ENCODE results near the gene DPP6. TPM values are rescaled to one million over a fixed set of nuclear protein-coding genes. Genes with fewer than 3 reads are reported as not detected.

Gene DPP6
- total RNA-seq, 1 experiment from 2014 or later: not detected

DNA sequence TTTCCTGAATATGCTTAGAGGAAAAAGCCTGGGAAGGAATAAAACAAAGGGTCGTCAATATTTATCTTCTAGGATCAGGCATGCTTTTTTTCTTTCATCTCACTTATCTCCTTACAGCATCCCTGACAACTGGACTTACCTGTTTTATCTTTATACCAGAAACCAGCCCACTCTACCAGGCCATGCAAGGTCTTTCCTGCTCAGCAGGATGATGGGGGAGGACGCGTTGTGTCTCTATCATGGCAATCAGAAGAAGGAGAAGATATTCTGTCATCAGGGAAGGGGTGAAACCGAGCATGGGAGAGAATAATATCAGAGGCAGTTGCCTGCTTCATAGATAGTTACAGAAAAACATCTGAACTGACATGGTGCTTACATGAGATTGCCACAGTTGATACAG, 445.6 kb downstream of the DPP6 start:
- Histone ChIP-seq H3K36me3 (ENCODE audit: insufficient read depth, low read length, poor library complexity, severe bottlenecking) (no peaks in the 10 kb centered on the region), H3K4me3 (ENCODE audit: low read depth, low read length, poor library complexity, severe bottlenecking) (no peak overlapping the region), H3K4me1 (ENCODE audit: insufficient read depth, low read length, poor library complexity, severe bottlenecking) (no peaks in the 10 kb centered on the region), H3K27ac (ENCODE audit: low read depth, low read length, poor library complexity, severe bottlenecking) (no peak overlapping the region), H3K9me3 (ENCODE audit: low read depth, low read length, poor library complexity, severe bottlenecking) (no peaks in the 10 kb centered on the region), H3K27me3 (replicated peaks; ENCODE audit: insufficient read depth, low read depth, low read length, poor library complexity) (no peaks in the 10 kb centered on the region)
- no TSS peak for BruUV-seq (replicated peaks)
- TF ChIP-seq, protein P1, sequence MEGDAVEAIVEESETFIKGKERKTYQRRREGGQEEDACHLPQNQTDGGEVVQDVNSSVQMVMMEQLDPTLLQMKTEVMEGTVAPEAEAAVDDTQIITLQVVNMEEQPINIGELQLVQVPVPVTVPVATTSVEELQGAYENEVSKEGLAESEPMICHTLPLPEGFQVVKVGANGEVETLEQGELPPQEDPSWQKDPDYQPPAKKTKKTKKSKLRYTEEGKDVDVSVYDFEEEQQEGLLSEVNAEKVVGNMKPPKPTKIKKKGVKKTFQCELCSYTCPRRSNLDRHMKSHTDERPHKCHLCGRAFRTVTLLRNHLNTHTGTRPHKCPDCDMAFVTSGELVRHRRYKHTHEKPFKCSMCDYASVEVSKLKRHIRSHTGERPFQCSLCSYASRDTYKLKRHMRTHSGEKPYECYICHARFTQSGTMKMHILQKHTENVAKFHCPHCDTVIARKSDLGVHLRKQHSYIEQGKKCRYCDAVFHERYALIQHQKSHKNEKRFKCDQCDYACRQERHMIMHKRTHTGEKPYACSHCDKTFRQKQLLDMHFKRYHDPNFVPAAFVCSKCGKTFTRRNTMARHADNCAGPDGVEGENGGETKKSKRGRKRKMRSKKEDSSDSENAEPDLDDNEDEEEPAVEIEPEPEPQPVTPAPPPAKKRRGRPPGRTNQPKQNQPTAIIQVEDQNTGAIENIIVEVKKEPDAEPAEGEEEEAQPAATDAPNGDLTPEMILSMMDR (conservative IDR thresholded peaks at IDR 0.05; ENCODE audit: low read depth, low read length): no peak
- TF ChIP-seq EZH2 (IDR thresholded peaks at IDR 0.05; ENCODE audit: borderline replicate concordance, low read depth, low read length, poor library complexity, severe bottlenecking): no peak
- no peak for DNase-seq (ENCODE audit: low spot score)
- POLR2A ChIA-PET (ENCODE audit: low non-redundant PET): no interaction called here
- intact Hi-C loops (cut with micrococcal nuclease; ENCODE audit: unreplicated experiment): no loop called here
- CTCF ChIA-PET: no interaction called here

DNA sequence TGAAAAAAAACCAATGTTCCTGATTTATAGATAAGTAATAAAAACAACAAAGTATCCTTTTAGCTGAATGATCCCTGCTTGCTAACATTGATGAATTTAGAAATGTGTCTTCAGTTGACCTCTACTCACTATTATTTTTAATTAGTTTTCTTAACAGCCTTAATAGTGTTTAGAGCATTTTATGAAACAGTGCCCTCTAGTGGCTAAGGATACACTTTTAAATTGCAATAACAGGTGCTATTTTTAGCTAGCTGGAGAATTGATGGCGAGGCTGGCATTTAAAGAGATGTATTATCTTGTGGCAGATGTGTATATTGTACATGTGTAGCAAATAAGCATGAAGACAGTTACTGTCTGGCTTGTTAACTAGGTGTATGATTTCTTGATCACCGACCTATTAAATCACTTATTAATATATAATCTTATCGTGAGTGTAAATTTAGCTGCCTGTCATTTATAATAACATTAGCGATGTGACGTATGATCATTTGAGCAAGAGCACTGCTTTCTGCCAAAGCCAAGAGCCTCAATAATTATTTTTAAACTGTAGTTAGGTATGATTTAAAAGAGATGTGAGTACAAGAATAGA, 451.9 kb downstream of the DPP6 start:
- Histone ChIP-seq H3K4me1 (ENCODE audit: insufficient read depth, low read length, poor library complexity, severe bottlenecking) (no peaks in the 10 kb centered on the region), H3K27ac (ENCODE audit: low read depth, low read length, poor library complexity, severe bottlenecking) (no peak overlapping the region), H3K9me3 (ENCODE audit: low read depth, low read length, poor library complexity, severe bottlenecking) (no peaks in the 10 kb centered on the region), H3K36me3 (ENCODE audit: insufficient read depth, low read length, poor library complexity, severe bottlenecking) (no peaks in the 10 kb centered on the region), H3K27me3 (replicated peaks; ENCODE audit: insufficient read depth, low read depth, low read length, poor library complexity) (no peaks in the 10 kb centered on the region), H3K4me3 (ENCODE audit: low read depth, low read length, poor library complexity, severe bottlenecking) (no peak overlapping the region)
- CTCF ChIA-PET: no interaction called here
- DNase-seq (ENCODE audit: low spot score): peak; percentile 55
- intact Hi-C loops (cut with micrococcal nuclease; ENCODE audit: unreplicated experiment): loop anchor here (5.0 to 10.0 kb wide), 2 partner anchors 429 to 1612 kb away; no protein-coding TSS in a partner anchor
- TF ChIP-seq, protein P1 (conservative IDR thresholded peaks at IDR 0.05; ENCODE audit: low read depth, low read length): peak; percentile 71
- no peak for TF ChIP-seq EZH2 (IDR thresholded peaks at IDR 0.05; ENCODE audit: borderline replicate concordance, low read depth, low read length, poor library complexity, severe bottlenecking)
- BruUV-seq (replicated peaks): no TSS peak
- POLR2A ChIA-PET (ENCODE audit: low non-redundant PET): no interaction called here

DNA sequence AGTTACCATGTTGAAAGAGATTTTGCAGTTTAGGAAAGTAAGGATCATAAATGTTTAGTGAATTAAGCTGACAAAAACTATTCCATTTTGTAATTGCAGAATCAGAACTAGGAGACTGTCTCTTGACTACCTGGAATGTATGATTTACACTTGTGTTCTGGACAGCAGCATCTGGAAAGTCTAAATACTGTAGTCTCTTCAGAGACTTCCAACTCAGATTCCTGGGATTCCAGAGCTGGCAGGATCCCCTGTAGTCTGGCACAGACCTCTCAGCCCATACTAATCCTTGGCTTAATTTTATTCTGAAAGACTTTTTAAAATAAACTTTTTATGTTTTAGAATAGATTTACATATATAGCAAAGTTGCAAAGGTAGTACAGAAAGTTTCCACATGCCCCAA, 452.7 kb downstream of the DPP6 start:
- Histone ChIP-seq H3K4me3 (ENCODE audit: low read depth, low read length, poor library complexity, severe bottlenecking) (no peak overlapping the region), H3K27me3 (replicated peaks; ENCODE audit: insufficient read depth, low read depth, low read length, poor library complexity) (no peaks in the 10 kb centered on the region), H3K9me3 (ENCODE audit: low read depth, low read length, poor library complexity, severe bottlenecking) (no peaks in the 10 kb centered on the region), H3K4me1 (ENCODE audit: insufficient read depth, low read length, poor library complexity, severe bottlenecking) (no peaks in the 10 kb centered on the region), H3K36me3 (ENCODE audit: insufficient read depth, low read length, poor library complexity, severe bottlenecking) (no peaks in the 10 kb centered on the region), H3K27ac (ENCODE audit: low read depth, low read length, poor library complexity, severe bottlenecking) (no peak overlapping the region)
- DNase-seq (ENCODE audit: low spot score): no peak
- intact Hi-C loops (cut with micrococcal nuclease; ENCODE audit: unreplicated experiment): loop anchor here (5.0 to 10.0 kb wide), 2 partner anchors 430 to 1613 kb away; no protein-coding TSS in a partner anchor
- no peak for TF ChIP-seq EZH2 (IDR thresholded peaks at IDR 0.05; ENCODE audit: borderline replicate concordance, low read depth, low read length, poor library complexity, severe bottlenecking)
- TF ChIP-seq, protein P1 (conservative IDR thresholded peaks at IDR 0.05; ENCODE audit: low read depth, low read length): no peak
- ChIA-PET CTCF (no interaction called here), POLR2A (ENCODE audit: low non-redundant PET) (no interaction called here)
- BruUV-seq (replicated peaks): no TSS peak

Measured in A673 (cell line).